HG03571 (cell line): ENCODE measurements around the gene KCNJ4.
"Not testable (repeated sequence)": the region's sequence is repeated elsewhere in the genome, so short reads cannot be mapped to it uniquely, and the experiment has no call there.

Source experiments
- ATAC-seq: cut with Tn5 transposase; IDR thresholded peaks from one replicate; pipeline ENCODE4 v1.9.1; 2021; ENCODE audit not compliant: unreplicated experiment

The KCNJ4 gene

DNA sequence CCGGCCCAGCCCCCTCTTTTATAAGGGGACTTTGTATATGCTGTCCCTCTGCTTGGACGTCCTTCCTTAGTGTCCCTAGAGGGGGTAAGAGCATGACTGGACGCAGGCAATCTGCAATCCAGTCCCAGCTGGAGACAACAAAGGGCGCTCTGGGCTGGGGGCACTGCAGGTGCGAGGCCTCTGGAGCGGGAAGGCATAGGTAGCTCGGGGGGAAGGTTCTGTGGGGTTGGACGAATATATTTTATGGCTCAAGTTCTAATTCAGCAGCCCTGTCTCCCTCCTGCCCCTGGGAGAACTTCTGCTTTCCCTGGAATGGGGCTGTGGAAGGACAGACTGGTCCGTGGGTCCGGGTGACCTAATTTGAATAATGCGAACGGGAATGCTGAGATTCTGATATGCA lies 40.0 kb downstream of the KCNJ4 start:
- ATAC-seq, result no peak

DNA sequence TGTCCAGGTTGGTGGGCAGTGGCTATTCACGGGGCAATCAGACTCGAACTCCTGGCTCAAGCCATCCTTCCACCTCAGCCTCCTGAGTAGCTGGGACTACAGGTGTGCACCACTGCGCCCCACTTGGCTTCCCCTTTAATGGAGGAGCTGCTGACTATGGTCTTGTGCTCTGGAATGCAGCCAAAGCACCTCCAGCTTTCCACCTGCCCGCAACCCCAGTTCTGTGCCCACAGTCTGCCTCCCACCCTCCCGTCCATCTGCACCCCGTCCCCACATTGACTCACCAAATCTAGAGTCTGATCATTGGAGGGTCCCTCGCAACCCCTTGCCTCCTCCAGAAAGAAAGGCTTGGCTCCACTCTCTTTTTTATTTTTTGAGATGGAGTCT lies 41.0 kb downstream of the KCNJ4 start:
- no peak for ATAC-seq

DNA sequence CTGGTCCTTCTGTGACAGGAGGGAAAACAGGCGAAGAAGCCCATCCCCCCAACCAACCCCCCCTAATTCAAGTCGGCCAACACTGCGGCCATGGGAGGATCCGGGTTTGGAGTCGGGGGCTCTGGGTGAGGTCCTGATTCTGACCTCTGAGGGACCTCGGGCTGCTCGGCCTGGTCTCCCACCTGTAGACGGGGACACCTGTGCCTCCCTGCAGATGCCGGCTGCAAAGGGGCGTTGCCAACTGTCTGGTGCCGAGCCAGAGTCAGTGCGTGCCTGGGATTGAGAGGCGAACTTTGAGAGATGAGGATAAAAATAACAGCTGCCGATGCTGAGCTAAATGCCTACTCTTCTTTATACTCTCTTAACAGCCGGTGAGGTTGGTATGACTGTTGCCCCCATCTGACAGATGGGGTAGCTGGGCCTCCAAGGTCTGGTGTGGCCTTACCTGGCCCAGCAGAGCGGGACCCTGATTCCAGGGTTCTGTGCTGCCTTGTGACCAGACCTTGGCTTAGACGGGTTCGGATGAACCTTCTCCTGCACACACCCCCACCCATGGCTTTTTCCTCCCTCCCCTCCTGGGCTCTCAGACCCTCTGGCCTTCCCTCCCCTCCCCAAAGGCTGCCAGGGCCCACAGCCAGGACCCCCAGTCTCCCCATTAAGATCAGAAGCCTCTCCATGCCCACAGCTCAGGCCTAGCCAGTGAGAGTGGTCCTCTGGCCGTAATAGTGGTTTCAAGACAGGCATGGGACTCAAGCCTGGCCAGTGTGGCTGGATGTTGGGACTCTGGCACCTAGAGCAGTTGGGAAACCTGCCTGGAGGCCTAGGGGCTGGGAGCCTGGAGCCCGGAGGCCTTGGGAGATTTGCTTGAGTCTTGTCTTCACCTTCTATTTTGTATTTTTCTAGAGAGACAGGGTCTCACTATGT lies 41.7 kb downstream of the KCNJ4 start:
- ATAC-seq, result no peak

DNA sequence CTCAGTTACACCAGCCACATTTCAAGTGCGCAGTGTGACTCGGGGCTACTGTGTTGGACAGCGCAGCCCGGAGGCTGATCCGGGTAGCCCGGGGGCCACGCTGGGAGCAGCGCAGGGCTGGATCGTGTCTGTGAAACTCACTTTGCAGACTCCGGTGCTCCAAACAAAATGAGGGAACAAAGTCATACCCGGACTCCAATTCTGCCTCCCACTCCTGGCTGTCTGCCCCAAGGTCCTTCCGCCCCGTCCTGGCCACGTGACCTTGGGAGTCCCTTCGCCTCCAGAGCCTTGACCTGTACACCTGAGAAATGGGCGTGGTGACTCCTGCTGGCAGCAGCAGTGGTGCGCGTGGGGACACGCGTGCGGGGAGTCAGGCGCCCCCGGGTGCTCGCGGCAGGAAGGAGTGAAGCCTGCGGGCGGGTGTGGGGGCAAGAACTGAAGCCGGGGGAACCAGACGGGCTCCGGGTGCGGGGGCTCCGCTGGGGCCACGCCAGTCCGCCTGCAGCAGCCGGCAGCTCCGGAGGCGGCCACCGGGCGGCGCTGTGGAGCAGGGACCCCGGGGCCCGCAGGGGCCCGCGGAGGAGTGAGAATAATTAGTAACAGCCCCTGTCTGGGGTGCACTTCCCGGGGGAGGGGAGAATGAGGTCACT lies 42.4 kb downstream of the KCNJ4 start:
- ATAC-seq, result no peak

DNA sequence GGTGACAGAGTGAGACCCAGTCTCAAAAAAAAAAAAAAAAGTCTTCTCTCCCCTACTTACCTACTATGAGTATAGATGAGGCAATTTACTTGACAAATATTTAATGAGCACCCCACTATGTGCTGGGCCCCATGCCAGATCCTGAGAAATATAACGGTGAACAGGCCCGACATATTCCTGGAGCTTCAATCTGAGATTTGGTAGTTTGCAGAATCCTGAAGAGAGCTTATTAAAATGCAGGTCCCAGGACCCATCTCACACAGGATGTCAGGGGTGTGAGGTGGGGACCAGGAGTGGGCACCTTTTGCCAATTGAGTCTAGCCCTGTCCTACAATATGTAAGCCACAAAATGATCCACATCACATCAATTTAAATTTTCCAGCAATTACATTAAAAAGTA lies 44.0 kb downstream of the KCNJ4 start:
- ATAC-seq, result no peak

DNA sequence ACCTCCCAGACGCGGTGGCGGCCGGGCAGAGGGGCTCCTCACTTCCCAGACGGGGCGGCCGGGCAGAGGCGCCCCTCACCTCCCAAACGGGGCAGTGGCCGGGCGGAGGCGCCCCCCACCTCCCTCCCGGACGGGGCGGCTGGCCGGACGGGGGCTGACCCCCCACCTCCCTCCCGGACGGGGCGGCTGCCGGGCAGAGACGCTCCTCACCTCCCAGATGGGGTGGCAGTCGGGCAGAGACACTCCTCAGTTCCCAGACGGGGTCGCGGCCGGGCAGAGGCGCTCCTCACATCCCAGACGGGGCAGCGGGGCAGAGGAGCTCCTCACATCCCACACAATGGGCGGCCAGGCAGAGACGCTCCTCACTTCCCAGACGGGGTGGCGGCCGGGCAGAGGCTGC lies 45.1 kb downstream of the KCNJ4 start:
- not testable (repeated sequence) for ATAC-seq

DNA sequence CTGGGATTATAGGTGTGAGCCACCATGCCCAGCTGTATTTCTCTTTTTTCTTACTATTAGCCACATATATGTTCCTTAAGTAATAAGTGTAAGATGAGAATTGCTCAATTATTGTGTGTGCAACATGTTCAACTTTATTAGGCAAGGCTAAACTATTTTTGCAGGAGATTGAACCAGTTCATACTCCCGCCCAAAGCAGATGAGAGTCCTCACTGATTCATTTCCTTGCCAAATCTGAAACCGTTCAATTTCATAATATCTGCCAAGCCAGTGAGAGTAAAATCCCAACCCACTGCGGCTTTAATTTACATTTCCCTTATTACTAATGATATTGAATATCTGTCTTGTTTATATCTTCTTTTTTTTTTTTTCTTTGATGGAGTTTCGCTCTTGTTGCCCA lies 48.4 kb downstream of the KCNJ4 start:
- ATAC-seq, result no peak

DNA sequence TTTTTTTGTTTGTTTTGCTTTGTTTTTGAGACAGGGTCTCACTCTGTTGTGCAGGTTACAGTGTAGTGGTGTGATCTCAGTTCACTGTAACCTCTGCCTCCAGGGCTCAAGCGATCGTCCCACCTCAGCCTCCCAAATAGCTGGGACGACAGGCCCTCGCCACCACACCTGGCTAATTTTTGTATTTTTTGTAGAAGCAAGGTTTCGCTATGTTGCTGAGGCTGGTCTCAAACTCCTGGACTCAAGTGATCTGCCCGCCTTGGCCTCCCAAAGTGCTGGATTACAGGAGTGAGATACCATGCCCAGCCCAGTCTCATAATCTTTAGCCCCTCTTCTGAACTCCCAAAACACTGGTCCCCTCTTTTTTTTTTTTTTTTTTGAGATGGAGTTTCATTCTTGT lies 50.6 kb downstream of the KCNJ4 start:
- no peak for ATAC-seq

DNA sequence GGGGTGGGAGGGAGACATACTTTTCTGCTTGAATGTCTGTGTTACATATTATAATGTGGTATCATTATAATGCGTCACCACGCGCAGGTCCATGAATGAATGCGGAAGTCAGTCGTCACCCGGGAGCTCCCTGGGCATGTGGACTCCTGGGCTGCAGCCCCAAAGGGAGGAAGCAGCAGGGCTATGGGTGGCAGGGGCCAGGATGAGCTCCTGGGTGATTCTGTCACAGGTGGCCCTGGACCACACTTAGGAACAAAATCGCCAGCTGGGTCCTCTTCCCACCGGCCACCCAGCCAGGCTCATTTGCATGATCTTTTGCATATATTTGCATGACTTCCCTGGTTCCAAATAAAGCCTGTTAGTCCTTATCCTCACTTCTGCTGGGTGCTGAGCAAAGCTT lies 51.2 kb downstream of the KCNJ4 start:
- no peak for ATAC-seq

DNA sequence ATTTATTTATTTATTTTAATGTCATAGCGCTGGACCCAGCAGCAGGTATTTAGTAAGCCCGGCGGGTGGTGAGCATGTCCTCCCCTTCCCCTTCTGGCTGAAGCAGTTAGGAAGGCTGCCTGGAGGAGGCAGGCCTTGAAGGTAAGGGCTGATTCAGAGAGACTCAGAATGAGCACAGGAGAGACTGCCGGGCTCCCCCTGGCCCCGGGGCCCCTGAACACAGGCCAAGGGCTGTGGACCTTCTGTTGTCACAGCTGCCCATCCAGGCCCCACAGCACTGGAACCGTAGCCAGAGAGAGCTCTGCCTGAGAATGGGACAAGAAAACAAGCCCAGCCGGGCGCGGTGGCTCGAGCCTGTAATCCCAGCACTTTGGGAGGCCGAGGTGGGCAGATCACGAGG lies 52.8 kb downstream of the KCNJ4 start:
- no peak for ATAC-seq

DNA sequence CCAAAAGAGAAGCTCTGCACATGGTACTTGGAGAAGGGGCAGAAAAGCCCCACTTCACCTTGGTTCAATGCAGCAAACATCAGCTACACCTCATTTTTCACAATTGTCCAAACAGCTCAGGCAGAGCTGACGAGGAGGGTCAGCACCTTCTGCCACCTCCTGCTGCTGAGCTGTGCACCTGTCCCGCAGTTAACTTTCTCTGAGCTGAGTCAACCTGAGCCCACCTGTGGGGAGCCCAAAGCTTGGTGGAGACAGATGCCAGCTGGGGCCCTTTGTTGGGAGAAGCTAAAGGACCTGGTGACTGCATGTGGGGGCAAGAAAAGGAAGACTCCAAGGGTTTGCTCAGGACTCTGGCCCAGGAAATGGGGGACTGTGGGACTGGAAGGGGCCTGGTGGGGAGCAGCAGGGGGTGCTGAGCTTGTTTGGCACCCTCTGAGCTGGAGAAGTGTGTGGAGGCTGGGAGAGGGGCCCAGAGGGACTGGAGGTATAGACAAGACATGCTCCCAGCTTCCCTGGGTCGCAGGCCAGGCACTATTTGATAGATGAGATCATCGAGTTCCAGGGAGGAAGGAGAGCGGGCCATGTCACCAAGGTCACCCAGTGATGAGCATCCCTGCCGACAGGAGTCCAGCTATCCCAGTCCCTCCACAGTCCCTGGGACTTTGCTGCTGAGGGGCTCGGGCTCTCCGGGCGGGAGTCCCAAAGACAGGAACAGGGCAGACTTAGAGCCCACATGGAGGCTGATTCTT lies 53.5 kb downstream of the KCNJ4 start:
- ATAC-seq, result no peak

DNA sequence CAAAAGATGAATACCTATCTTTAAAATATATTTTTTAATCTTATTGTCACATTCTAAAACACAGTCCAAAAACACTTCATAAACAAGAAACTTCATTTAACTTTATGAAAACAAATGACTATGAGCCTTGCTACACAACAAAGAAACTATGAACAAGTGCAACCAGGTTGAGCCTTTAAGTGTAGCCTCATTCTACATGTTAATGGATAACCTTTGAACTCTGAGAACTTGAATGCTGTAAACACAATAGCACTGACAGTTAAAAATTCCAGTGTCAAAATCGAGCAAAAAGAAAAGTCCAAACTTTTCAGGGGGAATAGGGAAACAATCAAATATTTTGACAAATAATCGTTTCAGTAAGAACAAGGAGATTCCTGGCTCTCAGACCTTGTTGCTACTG lies 54.7 kb downstream of the KCNJ4 start:
- not testable (repeated sequence) for ATAC-seq

DNA sequence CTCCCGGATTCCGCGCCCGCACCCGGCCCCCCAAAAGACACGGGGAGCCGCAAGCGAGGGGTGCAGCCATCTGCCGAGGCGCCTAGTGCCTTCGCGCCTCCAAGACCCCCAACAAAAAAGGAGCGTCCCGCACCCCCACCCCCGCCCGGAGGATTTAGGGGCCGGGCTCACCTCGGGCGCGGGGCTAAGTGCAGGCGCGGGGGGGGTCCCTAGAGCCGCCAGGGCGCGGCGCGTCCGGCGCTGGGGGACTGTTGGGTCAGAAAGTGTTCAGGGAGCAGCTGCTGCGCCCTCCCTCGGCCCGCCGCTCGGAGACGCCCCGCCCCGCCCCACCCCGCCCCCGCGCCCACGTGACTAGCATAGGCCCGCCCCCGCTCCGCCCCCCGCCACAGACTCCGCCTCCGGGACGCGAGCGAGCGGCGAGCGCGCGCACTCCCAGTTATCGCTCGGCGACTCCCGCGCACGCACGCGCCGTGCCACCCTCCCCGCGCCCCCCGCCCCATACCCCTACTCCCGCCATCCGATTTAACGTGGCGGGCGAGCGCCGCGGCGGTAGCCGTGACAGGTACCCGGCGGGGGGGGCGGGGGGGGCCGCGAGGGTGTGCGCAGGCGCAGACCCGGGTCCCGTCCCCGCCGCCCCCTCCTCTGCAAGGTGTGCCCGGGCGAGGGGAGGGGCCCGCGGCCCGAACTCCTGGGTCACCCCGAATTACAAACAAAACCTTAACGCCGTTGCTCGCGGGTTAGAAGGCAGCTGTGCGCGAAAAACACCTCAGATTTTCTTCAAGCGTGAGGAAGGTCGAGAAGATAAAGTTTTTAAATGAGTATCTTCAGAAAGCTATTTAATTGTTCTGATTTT lies 56.2 kb downstream of the KCNJ4 start:
- ATAC-seq, result peak; percentile 42

DNA sequence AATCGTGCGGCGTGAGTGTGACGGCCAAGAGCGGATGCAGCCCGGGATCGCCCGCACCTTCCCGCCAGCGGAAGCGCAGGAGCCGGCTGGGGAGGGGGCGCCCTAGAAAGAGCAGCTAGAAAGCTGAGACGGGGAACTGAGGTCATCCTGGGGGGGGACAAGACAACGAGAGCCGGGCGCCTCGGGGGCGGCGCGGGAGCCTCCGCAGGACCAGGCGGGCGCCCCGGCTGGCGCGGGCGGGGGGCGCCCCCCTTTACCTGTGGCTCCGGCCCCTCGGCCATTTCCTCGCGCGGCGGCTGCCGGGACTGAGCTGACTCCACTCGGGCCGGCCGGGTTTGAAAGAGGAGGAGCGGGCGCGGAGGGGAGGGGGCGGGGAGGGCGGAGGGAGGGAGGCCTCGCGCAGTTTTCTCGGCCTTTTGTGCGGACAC lies 56.8 kb downstream of the KCNJ4 start:
- ATAC-seq, result peak; percentile 28

DNA sequence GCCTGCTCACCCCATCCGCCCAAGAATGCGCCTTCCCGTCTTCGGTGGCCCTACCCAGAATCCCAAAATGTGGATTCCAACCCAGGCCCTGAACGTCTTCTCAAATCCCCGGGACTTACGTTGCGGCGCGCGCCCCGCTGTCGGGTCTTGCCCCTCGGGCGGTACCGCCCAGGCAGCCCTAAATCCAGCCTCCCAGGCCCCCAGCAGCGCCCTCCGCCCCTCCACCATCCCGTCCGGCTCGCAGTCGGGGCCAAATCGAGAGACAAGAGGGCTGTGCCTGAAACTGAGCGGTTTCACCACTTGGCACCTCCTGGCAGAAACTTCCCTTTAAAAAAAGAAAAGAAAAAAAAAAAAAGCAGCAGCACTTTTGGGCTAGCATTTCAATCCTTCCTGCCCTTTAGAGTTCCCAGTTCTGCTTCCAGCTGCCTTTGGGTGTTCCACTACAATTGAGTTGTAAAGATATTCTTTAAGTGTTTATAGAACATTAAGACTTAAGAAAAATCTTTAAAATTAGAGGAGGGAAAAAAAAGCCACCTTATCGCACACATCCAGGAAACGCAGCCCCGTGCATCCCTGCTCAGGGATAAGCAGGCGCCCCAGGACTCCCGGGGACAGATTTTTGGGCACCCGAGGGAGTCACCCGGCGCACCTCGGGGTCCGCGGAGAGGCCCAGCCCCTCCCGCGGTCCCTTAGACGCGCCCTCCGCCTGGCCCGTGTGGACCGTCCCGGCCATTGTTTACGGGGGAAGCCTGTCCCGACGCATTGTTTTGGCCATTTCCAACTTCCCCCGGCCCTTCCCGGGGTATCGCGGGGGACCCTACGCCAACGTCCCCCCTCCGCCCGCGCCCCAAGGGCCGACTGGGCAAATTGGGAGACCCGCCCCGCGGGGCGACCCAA lies 57.6 kb downstream of the KCNJ4 start:
- ATAC-seq, result no peak

DNA sequence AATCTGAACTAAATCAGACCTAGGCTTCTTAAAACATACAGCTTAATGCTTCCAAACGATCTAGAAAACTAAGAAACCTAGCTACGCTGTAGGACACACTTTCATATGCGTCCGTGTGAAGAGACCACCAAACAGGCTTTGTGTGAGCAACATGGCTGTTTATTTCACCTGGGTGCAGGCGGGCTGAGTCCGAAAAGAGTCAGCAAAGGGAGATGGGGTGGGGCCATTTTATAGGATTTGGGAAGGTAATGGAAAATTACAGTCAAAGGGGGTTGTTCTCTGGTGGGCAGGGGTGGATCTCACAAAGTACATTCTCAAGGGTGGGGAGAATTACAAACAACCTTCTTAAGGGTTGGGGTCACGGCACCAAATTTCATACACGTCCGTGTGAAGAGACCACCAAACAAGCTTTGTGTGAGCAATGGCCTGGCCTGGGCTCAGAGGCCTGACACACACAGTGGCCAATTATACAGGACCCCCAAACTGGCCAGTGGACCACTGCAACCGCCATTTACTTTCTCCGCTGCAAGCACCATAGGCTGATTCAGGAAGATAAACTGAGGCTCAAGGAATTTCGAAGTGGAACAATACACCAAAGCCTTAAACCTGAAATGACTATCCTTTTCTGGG lies 58.4 kb downstream of the KCNJ4 start:
- ATAC-seq, result not testable (repeated sequence)

DNA sequence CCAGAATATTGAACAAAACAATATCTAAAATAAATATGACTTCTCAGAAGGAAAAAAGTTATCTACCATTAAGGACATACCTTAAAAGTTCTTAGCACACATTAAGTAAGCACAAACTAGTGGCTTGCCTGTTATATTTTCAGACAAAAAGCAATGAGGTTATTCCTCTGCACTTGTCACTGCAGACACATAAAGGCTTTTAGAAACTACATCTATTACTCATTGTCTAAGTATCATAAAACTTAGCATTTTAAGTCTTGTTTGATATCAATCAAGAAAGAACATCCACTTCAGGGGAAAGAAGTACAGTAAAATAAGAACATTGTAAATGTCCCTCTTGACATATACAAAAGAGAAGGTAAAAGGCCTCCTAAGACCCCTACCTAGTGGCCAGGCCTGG lies 59.1 kb downstream of the KCNJ4 start:
- ATAC-seq, result not testable (repeated sequence)

DNA sequence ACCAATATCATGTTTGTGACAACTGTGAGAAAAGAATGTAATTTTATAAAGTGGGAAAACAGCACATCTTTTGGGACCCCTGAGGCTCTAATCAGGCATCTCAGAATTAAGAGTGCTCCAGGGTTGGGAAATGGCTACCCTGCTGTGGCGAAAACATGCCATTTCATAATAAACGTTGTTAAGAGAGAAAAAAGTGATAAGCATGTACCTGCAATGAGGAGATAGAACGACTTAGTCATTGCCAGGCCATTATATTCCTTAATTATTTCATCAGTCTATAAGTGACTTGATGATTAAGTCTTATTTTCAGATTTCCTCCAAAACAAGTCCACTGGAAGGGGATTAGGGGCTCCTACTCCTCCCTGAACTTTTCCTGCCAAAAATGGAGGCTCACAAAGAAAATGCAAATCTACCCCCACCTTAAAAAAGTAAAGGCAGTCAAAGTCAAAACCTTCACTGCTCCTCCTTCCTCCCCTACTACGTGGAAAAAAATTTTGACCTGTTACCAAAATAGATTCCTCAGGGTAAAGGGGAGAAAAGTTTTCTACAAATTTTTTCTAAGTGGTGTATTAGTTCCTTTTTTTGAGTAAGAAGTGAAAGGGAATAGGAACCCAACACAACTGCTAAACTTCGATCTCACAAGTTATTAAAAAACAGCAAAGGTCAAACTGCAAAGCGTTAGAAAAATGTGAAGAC lies 59.9 kb downstream of the KCNJ4 start:
- ATAC-seq, result not testable (repeated sequence)

DNA sequence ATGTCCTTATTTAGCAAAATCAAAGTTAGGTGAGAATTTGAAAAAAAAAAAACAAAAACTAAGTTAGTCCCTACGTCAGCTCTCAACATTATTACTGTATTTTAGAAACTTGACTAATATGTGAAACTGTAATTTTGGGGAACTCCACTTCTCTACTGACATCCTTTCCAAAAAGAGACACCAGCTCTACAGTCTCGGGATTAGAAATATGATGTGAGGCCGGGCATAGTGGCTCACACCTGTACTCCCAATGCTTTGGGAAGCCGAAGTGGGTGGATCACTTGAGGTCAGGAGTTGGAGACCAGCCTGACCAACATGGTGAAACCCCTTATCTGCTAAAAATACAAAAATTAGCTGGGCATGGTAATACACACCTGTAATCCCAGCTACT lies 65.6 kb downstream of the KCNJ4 start:
- not testable (repeated sequence) for ATAC-seq
